HPDE6-E6E7 (cell line): ENCODE data around the gene ADTRP.
"Not testable (repeated sequence)": the region's sequence is repeated elsewhere in the genome, so short reads cannot be mapped to it uniquely, and the experiment has no call there.

ENCODE experiments used
- DNase-seq: peaks from one replicate; pipeline ENCODE4 v3.0.0; 2011; ENCODE audit warnings: missing footprints; ENCODE audit errors: extremely low spot score

ADTRP gene

GRCh38 chr6:11699576-11699975 lies 79.0 kb downstream of the ADTRP start:
- no peak for DNase-seq

GRCh38 chr6:11692451-11693376 lies 85.9 kb downstream of the ADTRP start:
- no peak for DNase-seq

GRCh38 chr6:11689847-11690246 lies 88.8 kb downstream of the ADTRP start:
- no peak for DNase-seq

- DNase-seq, result not testable (repeated sequence)
These were observed 89.2 kb downstream of the ADTRP start for GRCh38 chr6:11689400-11689799.

- no peak for DNase-seq
These were observed 90.2 kb downstream of the ADTRP start for GRCh38 chr6:11688425-11688709.

GRCh38 chr6:11685481-11686093 lies 93.0 kb downstream of the ADTRP start:
- peak; percentile 64 for DNase-seq

GRCh38 chr6:11684901-11685480 lies 93.6 kb downstream of the ADTRP start:
- DNase-seq, result no peak

- DNase-seq, result no peak
These were observed 94.7 kb downstream of the ADTRP start for GRCh38 chr6:11683871-11684270.

GRCh38 chr6:11682561-11682975 lies 96.0 kb downstream of the ADTRP start:
- DNase-seq, result no peak

GRCh38 chr6:11681770-11682169 lies 96.8 kb downstream of the ADTRP start:
- DNase-seq, result no peak

- no peak for DNase-seq
These were observed 97.2 kb downstream of the ADTRP start for GRCh38 chr6:11681357-11681756.

GRCh38 chr6:11680479-11680878 lies 98.1 kb downstream of the ADTRP start:
- not testable (repeated sequence) for DNase-seq

GRCh38 chr6:11679099-11679498 lies 99.5 kb downstream of the ADTRP start:
- no peak for DNase-seq

- no peak for DNase-seq
These were observed 103.0 kb downstream of the ADTRP start for GRCh38 chr6:11675601-11676000.

- DNase-seq, result no peak
These were observed 105.9 kb downstream of the ADTRP start for GRCh38 chr6:11672669-11673068.

- DNase-seq, result no peak
These were observed 106.3 kb downstream of the ADTRP start for GRCh38 chr6:11672256-11672655.

- no peak for DNase-seq
These were observed 108.9 kb downstream of the ADTRP start for GRCh38 chr6:11669696-11670095.

- no peak for DNase-seq
These were observed 110.1 kb downstream of the ADTRP start for GRCh38 chr6:11668455-11668854.

- DNase-seq, result no peak
These were observed 110.7 kb downstream of the ADTRP start for GRCh38 chr6:11667876-11668275.

- DNase-seq, result no peak
These were observed 112.8 kb downstream of the ADTRP start for GRCh38 chr6:11665604-11666326.
